Measurements from ENCODE around the gene LRRC55.
"Not testable (repeated sequence)": the region's sequence is repeated elsewhere in the genome, so short reads cannot be mapped to it uniquely, and the experiment has no call there.

The LRRC55 gene

DNA sequence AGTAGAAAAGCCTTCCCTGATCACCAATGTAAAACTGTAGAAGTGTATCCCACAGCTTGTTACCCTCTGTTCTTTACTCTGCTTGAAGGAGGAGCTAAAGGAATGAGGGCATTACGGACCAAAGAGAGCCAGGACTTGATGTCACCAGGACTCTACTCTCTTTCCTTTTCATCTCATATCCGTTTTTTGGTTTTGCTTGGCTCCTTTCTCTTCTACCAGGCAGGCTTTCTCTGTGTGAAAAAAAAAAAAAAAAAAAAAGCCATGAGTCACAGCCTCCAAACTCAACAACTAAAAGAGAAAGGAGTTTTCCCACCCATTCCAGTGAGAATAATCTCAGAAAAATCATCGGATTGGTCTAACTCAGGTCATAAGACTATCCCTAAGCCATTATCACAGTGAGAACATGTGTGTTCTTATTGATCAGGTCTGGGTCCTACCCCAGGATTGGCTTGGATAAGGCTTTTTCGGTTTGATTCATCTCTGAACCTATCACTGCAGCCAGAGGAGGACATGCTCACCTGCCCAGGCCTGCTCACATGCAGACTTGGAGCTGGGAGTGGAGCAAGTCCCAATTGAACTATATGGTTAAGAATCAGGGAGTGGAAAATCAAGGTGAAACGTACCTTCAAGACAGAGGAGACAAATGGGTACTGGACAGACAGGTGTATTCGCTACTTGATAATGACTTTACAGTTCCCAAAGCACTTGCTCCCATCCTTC lies 19.4 kb upstream of the LRRC55 start:
- DNase-seq, result no peak

DNA sequence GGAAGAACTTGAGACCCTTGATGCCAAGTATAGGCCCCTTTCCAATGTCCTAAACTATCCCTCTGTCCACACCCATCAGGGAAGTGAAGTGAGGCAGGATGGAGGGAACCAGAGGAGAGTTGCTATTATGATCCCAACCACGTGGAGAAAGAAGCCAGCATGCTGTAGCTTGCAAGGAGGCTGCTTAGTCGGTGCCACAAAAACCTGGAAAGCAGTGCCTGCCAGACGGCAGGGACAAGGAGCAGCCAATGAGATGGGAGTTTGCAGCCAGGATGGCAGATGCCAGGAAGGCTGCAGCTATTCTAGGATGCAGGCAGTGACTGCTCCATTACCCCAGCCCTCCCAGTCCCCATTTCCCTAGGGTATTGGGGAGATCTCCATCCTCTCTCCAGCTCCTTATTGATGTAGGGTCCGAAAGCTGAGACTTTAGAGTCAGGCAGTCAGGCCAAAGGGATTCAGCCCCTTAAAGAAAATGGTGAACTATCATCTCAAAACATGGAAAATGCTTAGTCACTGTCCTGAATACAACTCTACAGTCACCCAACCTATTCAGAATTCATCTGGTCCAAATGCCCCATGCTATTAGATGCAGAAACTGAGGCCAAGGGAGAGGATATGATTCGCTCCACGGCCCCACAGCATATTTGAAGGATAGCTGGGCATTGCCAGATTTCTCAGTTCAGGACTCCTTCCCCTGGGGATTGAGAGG lies 18.4 kb upstream of the LRRC55 start:
- peak; percentile 47 for DNase-seq

DNA sequence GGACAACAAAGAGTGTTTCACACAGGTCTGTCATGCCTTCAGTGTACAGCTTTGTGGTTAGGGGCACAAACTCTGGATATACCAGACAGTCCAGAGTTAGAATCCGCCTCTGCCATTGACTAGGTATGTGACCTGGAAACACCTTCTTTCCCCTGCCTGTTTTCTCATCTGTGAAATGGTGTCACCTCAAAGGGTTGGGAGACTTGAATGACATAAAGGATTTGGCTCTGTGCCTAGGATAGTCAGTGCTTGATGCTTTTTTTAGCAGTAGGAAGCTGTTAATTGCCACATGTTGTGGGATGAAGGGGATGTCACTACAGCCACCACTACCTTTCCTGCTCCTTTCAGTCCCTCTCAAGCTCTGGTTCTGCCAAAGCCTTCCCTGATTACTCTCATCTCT lies 17.4 kb upstream of the LRRC55 start:
- DNase-seq, result peak; percentile 25

DNA sequence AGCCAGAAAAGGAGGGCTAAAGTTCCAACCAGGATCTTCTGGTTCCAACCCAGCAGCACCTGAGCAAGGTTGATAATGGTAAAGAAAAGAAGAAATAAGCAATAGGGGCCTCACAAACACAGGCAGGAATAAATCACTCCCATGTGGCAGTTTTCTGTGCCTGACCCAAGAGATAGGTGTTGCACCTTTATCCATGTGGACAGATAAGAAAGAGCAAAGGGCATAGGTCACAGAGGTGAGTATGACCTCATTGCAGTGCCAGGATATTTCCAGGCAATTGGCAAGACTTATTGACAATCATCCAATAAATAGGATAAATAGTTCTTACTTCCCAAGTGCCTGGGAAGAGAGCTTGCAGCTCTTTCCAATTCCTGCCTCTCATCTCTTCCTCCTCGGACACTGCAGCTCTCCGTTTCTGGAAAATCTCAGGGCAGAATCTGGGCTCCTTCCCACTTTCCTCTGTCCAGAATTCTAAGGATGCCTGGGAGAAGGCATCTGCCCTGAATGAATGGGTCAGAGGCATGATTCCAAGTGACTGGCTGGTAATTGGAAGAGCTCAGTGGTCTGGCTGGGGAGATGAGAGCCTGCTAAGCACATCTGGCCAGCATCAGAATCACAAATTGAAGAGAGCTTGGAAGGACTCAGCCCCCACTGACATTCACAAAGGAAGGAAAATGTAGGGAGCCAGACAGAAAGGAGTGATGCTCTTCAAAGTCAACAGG lies 14.5 kb upstream of the LRRC55 start:
- DNase-seq, result no peak

DNA sequence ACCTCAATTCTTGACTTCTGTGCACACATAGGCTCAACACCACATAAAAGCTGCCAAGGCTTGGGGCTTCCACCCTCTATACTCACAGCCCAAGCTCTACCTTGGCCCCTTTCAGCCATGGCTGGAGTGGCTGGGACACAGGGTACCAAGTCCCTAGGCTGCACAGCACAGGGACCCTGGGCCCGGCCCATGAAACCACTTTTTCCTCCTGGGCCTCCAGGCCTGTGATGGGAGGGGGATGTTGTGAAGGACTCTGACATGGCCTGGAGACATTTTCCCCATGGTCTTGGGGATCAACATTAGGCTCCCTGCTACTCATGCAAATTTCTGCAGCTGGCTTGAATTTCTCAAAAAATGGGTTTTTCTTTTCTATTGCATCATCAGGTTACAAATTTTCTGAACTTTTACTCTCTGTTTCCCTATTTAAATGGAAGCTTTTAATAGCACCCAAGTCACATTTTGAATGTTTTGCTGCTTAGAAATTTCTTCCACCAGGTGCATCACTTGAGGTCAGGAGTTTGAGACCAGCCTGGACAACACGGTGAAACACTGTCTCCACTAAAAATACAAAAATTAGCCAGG lies 11.9 kb upstream of the LRRC55 start:
- not testable (repeated sequence) for DNase-seq

DNA sequence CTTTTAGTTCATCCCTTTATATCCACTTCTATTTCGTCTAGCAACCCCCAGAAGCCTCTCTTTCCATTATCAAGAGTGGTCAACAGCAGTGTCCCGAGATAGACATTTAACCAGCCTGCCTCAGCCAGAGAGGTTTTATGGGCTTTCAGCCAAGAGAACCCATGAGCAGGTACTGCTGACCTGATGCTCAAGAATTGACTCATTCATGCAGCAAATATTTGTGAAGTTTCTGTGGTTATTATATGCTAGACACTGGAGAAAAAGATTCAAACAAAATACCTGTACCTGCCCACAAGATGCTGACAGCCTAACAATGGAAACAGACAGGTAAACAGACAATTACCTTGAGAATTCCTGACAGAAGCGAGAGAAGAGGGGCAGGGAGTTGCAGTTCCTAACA lies 9.7 kb upstream of the LRRC55 start:
- no peak for DNase-seq

DNA sequence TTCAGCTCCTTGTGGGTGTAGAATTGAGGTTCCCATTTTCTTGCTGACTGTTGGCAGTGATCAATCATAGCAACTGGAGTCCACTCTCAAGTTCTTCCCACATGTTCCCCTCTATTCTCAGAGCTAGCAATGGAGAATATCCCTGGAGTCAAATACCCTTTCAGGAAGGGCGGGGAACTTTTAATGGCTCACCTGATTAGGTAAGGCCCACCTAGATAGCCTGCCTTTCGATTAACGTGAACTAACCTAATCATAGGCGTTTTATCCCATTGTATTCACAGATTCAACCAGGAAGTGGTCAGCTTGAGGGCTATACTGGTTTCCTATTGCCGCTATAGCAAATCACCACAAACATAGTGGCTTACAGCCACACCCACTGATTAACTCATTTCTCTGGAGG lies 7.1 kb upstream of the LRRC55 start:
- DNase-seq, result no peak

DNA sequence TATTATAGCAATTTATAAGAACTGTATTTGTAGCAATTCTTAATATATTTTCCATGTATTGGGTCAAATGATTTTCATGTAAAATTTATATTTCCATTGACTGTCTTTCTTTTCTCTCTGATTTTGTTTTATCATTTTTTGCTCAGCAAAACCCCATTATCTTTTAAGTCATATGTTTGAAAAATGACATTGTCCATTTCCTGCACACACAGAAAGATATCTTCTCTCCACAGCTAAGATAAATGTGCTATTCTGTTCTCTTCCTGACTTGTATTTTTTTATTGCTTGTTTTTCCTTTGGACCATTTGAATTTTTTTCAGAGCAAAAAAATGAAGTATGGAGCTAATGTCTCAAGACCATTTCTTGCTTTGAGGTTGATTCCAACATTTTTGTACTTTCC lies 6.3 kb upstream of the LRRC55 start:
- DNase-seq, result no peak

DNA sequence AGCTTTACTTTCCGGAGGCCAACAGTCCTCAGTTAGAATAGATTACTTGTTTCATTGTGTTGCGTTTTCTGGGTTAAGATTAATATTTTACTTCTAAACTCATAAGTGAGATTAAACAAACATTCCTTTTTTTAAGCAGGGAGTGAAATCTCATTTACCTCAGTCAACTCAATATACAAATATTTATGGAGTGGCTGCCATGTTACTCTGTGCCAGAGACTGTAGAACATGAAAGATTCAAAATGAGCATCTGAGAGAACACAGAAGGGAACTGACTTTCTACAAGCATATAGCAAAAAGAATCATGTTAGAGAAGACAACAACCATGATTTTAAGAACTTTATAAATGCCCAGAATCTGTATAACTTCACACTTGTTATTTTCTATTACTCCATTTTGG lies 3.4 kb upstream of the LRRC55 start:
- DNase-seq, result no peak

DNA sequence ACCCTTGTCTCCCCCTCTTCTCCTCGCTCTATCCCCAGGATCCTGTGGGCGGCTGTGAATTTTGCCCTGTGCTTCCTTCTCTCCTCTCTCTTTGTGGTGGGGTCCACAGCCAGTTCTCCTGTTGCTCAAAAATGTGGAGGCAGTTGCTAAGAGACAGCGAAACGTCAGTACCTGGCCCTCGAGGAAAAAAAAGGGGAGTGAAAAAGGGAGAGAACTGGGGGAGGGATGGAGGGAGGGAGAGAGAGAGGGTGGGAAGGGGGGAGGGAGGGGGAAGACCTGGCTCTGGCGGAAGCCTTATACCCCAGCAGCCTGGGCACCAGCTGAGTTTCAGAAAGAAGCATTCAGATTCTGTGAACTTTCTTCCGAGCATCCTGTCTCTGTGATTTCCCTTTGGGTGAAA lies 2.1 kb upstream of the LRRC55 start:
- no peak for DNase-seq

DNA sequence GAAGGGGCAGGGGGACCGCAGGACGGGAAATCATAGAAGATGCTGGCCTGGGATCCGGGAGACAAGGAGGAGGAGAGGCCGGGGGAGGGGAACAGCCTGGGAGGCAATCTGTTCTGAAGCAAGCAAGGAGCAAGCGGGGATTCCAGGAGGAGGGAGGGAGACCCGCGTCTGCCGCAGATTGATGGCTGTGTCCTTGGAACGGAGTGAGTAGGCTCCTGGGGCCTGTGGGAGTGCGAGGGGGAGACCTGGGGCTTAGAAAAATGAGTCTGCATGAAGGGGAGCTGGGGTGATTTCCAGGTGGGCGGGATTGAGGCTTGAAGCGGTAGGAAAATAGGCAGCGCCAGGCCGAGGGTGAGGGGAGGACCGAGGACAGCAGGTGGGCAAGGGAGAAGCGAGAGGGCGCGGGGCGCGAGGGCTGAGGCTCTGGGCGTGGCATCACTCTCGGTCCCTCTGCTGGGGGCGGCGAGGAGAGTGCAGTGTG lies 1.6 kb upstream of the LRRC55 start:
- DNase-seq, result no peak

DNA sequence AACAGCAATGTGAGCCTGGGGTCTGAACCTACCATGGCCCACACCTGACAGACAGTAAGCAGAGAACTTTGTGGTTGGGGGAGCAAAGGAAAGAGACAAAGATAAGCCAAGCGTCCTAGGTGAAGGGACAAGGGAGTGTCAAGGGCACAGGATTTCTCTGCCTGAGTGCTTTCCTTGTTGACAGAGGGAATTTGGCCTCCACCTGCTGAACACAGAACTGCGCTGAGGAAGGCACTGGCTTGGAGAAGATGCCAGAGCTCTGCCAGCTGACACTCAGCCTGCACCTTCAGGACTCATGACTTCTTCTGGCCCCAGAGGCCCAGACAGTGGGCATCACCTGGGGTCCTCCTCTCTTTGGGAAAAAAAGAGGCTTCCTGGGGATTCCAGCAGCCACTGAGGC lies 789 bp upstream of the LRRC55 start:
- DNase-seq, result no peak

DNA sequence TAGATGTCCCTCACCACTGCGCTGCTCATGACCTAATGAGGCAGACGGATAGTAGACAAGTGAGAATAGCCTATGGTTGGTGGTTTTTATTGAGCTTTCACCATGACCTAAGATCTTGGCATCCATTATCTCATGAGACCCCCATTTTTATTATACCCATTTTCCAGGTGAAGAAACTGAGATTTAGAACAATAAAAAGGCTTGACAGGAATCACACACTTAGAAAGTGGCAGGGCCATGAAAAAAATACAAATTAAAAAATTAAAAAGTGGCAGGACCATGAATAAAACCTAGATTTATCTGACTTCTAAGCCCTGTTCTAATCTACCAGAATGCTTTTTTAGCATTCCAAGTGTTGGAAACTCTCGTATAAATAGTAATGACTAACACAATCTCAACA lies 1.1 kb downstream of the LRRC55 start:
- DNase-seq, result no peak

DNA sequence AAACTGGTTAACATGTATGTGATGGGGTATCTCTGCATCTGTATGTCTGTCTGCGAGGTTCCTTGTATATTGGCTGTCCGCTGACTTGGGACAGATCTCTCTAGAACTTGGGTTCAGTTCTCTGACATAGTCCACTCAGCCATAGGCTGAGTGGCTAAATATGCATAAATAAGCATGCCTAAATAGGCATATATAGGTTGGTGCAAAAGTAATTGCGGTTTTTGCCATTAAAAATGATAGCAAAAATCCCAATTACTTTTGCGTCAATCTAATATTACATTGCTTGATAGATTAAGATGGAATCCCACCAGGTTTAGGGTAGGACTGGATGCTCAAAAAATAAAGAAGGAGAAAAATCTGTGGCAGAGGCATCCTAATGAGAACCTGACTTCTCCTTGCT lies 8.8 kb downstream of the LRRC55 start:
- no peak for DNase-seq

DNA sequence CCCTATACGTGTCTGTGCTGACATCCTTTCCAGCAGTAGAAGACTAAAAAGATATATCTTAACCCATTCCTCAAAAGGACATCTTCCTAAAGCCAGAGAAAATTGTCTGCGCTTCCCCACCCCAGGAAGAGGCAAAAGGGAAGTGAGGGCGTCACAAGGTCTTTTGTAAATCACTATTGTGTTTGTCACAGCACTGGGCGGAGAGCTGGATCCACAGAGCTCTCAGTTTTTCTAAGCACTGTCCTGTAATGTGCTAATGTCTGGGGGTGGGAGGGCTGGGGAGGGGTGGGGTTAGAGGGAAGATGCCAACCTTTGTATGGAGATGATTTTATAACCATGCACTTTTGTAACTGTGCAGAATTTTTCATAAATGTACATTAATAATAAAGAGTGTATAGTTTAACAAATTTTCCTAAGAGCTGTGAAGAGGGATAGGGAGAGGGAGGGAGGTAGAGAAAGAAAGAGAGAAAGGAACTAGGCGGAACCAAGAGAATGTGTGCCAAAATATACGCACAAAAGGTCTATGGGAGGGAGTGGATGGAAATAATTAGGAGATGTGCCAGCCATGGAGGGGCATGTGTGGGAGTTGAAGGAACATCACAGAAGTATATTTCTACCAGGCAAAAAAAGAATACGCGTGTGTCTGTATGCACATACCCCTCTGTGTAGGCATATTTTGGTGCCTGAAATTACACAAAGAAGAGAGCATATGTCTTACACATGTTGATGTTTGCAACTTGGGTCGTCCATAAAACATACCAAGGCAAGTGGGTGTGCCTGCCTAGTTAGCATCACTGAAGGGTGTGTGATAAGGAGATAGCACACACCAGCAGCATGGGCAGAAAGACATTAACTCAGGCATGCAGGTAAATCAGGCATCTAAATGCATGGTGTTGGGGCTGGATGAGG lies 9.8 kb downstream of the LRRC55 start:
- DNase-seq, result no peak

DNA sequence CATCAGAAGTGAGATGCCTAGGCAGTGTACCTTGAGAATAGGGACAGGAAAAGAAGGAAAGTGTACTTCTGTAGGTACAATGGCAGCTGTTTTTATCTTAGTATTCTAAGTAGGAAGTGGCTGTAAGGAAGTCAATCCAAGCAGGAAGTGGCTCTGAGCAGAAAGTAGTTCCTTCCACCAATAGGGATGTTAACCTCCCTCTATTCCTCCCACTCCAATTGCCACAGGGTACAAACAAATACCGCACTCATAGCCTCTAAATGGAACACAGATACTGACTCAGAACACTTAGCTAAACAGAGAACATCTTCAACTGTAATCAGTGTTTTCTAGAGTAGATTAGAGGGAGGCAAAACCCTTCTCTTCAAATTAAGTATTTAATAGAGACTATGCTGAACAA lies 10.6 kb downstream of the LRRC55 start:
- no peak for DNase-seq

DNA sequence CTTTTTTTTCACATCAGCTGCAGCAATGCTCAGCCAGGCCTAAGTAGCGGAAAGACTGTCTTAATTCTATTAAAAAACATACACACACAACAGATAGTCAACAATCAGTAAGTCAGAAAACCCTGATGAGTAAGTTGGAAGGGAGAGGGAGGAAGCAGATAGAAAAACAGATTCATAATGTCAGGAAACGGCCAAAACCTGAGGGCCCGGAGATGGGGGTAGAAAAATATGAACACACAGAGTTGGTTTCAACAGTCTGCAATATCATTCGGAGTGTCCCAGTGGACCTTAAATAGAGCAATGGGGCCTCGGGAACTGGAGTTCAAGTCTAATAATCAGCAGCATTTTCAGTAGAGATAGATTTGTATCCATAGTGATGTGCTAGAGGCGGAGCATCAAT lies 14.8 kb downstream of the LRRC55 start:
- DNase-seq, result no peak

DNA sequence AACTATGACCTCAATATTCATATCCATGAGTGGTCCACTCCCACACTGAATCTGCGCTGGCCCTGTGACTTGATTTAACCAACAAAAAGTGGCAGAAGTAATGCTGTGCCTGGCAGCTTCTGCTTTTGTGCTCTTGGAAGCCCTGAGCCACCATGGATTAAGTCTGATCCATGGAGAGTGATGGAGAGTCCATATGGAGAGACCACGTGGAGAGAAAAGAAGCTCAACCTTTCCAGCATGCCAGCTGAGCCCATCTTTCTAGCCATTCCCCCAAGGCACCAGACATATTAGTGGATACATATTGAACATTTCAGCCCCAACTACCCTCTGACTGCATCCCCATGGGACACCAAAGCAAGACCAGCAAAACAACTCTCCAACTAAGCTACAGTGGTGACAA lies 16.0 kb downstream of the LRRC55 start:
- DNase-seq, result no peak

DNA sequence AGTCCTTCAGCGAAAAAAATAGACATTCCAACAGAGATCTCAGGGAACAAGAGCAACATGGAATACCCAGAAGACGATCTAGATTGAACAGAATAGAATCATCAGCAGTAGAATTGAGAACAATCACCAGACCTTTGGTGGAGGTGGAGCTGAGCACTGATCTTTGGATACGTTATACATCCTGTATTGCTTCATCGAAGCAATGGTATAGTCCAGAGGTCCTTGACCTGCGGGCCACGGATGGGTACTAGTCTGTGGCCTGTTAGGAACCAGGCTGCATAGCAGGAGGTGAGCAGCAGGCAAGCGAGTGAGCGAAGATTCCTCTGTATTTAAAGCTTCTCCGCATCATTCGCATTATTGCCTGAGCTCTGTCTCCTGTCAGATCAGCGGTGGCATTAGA lies 17.6 kb downstream of the LRRC55 start:
- no peak for DNase-seq

DNA sequence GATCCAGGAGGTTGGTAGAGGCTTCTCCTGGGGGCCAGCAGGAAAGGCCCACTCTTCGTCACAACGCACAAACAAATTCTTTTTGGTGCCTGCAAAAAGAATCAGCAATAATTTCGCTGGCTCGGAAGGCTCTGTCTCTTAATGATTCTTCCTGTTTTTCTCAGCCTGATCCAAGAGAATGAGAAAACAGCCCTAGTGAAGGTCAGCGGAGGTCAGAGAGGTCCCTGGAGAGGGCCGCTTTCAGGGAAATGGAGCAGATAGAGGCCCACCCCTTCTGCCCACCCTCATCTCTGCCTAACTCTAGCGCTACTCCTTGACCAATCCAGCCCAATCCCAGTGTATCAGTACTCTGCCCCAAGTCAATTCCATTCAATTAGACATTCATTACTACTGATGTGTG lies 19.2 kb downstream of the LRRC55 start:
- no peak for DNase-seq

DNA sequence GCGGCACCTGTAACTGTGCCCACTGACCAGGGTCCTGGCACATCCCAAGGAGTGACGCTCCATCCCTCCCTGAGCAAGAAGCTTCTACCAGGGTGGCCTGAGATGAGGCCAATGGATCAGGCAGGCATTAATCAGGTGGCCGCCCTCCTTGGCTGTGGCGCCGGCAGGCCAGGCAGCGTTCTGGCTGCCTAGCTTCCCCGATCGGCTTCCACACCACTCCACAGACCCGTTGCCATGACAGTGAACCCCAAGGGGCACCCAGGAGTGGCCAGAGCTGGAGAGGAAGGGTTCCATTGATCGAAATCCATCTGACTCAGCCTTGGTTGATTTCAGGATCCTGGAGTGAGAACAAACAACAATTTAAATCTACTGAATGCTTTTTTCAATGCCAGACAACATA lies 20.5 kb downstream of the LRRC55 start:
- no peak for DNase-seq

DNA sequence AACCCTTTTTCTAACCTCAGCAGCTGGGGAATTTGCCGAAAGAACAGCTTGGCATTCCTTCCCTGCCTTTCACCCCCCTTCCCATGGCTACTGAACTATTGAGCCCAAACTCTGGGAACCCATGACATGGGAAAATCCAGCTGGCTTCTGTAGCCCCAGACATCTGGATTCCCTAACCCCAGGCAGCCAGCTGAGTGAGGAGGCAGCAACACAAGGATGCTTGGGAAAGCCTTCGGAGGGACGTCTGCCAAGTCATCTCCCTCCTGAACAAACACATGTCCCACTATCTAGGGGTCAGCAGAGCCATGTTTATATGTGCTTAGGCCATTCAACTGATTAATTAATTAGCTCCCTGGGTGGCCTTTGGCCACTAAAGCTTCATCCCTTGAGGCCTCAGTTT lies 21.6 kb downstream of the LRRC55 start:
- DNase-seq, result no peak

All from NCI-H1105 treated with DMSO at 0.1 percent for 48 hours (cell line).